ENCODE measurements around the gene SLC26A9. TPM values are rescaled to one million over a fixed set of nuclear protein-coding genes. Genes with fewer than 3 reads are reported as not detected.

Gene SLC26A9
- total RNA-seq, 2 donors from 2014 or later = 1.1 TPM; not detected in 1

DNA sequence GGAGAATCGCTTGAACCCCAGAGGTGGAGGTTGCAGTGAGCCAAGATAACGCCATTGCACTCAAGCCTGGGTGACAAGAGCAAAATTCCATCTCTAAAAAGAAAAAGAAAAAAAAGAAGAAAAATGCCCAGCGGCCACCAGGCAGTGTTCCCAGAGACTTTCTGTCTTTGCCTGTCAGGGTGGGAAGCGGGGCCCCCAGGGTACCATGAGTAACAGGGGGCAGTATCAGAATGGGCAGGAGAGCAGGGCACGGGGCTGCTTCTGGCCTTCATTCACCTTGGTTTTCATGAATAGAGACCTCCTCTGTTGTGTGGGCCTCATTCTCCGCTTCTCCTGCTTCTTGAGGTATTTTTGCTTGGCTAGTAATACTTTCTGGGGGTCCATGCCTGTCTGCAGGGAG, 20.4 kb downstream of the SLC26A9 start:
- no peak overlapping the region for H3K4me3 ChIP-seq
- TF ChIP-seq, protein P1, sequence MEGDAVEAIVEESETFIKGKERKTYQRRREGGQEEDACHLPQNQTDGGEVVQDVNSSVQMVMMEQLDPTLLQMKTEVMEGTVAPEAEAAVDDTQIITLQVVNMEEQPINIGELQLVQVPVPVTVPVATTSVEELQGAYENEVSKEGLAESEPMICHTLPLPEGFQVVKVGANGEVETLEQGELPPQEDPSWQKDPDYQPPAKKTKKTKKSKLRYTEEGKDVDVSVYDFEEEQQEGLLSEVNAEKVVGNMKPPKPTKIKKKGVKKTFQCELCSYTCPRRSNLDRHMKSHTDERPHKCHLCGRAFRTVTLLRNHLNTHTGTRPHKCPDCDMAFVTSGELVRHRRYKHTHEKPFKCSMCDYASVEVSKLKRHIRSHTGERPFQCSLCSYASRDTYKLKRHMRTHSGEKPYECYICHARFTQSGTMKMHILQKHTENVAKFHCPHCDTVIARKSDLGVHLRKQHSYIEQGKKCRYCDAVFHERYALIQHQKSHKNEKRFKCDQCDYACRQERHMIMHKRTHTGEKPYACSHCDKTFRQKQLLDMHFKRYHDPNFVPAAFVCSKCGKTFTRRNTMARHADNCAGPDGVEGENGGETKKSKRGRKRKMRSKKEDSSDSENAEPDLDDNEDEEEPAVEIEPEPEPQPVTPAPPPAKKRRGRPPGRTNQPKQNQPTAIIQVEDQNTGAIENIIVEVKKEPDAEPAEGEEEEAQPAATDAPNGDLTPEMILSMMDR (IDR thresholded peaks at IDR 0.05) = no peak
- no peaks in the 10 kb centered on the region for H3K36me3 ChIP-seq
- H3K9me3 ChIP-seq = no peaks in the 10 kb centered on the region
- peaks cover 8 to 33% of the 10 kb centered on the region in 2 donors for H3K4me1 ChIP-seq (ENCODE audit: control insufficient read depth in 1 of 2, low read depth in 2 of 2)
- H3K27me3 ChIP-seq (replicated peaks; ENCODE audit: insufficient read depth) = no peaks in the 10 kb centered on the region
- DNase-seq (ENCODE audit: low spot score) = no peak
- ATAC-seq (ENCODE audit: insufficient number of reproducible peaks, low FRiP score, low read depth) = no peak
- no peak overlapping the region for H3K27ac ChIP-seq

DNA sequence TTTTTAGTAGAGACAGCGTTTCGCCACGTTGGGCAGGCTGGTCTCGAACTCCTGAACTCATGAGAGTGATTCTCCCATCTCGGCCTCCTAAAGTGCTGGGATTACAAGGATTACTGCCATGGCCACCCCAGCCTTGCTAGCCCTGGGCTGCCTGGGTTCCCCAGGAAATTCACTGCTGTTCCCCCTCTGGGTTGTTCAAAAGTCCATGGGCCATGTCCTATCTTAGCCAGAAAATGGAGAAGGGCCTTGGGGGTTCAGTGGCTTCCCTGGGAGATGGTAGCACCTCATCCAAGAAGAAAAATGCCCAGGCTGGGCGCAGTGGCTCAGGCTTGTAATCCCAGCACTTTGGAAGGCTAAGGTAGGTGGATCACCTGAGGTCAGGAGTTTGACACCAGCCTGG, 20.9 kb downstream of the SLC26A9 start:
- TF ChIP-seq, protein P1 (IDR thresholded peaks at IDR 0.05) = no peak
- Histone ChIP-seq H3K36me3 (no peaks in the 10 kb centered on the region), H3K4me1 (ENCODE audit: control insufficient read depth in 1 of 2, low read depth in 2 of 2) (peaks cover 12 to 37% of the 10 kb centered on the region in 2 donors), H3K27me3 (replicated peaks; ENCODE audit: insufficient read depth) (no peaks in the 10 kb centered on the region), H3K9me3 (no peaks in the 10 kb centered on the region), H3K4me3 (no peak overlapping the region), H3K27ac (no peak overlapping the region)
- ATAC-seq (ENCODE audit: insufficient number of reproducible peaks, low FRiP score, low read depth) (no peak), DNase-seq (ENCODE audit: low spot score) (no peak)

DNA sequence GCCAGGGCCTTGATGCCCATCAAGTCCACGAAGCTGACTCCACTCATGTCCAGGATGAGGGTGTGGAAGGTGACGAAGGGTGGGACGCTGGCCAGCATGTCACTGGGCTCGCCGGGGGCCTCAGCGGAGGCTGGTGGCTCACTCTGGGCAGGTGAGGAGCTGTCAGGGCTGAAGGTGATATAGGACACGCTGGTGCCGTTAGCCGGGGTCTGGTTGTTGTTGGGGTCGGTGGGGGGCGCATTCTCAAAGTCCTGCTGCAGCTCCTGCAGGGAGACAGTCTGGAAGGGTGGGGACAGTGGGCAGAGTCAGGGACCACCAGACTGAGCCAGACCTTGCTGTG, 21.7 kb downstream of the SLC26A9 start:
- TF ChIP-seq, protein P1 (IDR thresholded peaks at IDR 0.05) = no peak
- H3K4me3 ChIP-seq = no peak overlapping the region
- H3K27me3 ChIP-seq (replicated peaks; ENCODE audit: insufficient read depth) = no peaks in the 10 kb centered on the region
- H3K36me3 ChIP-seq = no peaks in the 10 kb centered on the region
- H3K27ac ChIP-seq = no peak overlapping the region
- H3K4me1 ChIP-seq (ENCODE audit: control insufficient read depth in 1 of 2, low read depth in 2 of 2) = peaks cover 19 to 45% of the 10 kb centered on the region in 2 donors
- DNase-seq (ENCODE audit: low spot score) (no peak), ATAC-seq (ENCODE audit: insufficient number of reproducible peaks, low FRiP score, low read depth) (no peak)
- no peaks in the 10 kb centered on the region for H3K9me3 ChIP-seq

DNA sequence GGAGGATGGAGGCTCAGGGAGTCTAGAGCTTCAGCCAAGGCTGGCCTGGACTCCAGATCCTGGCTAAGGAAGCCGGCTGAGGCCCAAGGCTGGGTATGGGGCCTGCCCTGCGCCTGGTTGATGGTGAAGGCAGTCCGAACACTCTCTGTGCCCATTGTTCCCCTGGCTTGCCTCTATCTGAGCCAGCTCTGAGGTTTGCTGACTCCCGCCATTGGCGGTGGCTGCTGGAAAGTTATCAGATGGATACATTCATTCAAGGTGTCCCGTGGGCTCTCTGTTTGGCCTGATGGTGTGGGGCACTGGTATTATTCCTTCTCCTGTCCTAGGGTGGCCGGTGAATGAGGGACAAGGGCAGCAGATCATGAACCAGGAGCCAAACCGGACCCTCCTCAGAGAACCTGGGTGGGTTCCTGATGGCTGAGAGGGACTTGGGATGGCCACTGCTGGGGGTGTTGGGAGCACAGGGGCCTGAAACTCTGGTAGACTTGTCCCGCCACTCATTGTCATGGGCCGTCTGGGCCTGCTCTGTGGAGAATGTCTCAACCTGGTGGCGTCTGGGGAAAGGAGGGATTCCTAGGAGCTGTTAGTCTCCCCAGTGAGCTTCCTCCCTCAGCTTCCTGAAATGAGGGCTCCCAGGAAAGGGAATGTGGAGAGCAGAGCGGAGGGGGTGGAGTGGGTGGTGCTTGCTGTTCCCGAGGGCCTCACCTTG, 22.2 kb downstream of the SLC26A9 start:
- H3K4me3 ChIP-seq = no peak overlapping the region
- H3K27ac ChIP-seq = peak overlapping the region; percentile 69 to 71
- DNase-seq (ENCODE audit: low spot score) = no peak
- no peak for ATAC-seq (ENCODE audit: insufficient number of reproducible peaks, low FRiP score, low read depth)
- peaks cover 25 to 50% of the 10 kb centered on the region in 2 donors for H3K4me1 ChIP-seq (ENCODE audit: control insufficient read depth in 1 of 2, low read depth in 2 of 2)
- H3K27me3 ChIP-seq (replicated peaks; ENCODE audit: insufficient read depth) = no peaks in the 10 kb centered on the region
- TF ChIP-seq, protein P1 (IDR thresholded peaks at IDR 0.05) = no peak
- H3K9me3 ChIP-seq = no peaks in the 10 kb centered on the region
- H3K36me3 ChIP-seq = no peaks in the 10 kb centered on the region

DNA sequence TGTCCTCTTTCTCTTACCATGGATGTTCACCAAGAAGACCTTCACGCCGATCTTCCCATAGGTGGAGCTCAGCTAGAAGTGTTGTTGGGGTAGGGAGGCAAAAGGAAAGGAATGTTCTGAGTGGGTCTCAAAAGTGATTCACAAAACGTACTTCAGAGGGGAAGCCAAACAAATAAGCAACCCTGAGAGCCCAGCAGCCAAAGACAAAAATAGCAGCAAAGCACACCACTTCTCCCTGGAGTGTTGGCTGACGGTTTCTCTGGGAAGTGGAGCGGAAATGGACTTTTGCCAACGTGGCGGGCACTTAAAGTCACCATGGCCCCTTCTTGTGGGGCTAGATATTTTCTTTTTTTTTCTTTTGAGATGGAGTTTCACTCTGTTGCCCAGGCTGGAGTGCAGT, 23.1 kb downstream of the SLC26A9 start:
- Histone ChIP-seq H3K9me3 (no peaks in the 10 kb centered on the region), H3K36me3 (no peaks in the 10 kb centered on the region), H3K27ac (peak overlapping the region; percentile 69 to 71), H3K27me3 (replicated peaks; ENCODE audit: insufficient read depth) (no peaks in the 10 kb centered on the region), H3K4me3 (peak overlapping the region; percentile 30), H3K4me1 (ENCODE audit: control insufficient read depth in 1 of 2, low read depth in 2 of 2) (peaks cover 30 to 59% of the 10 kb centered on the region in 2 donors)
- TF ChIP-seq, protein P1 (IDR thresholded peaks at IDR 0.05) = peak; percentile 7
- ATAC-seq (ENCODE audit: insufficient number of reproducible peaks, low FRiP score, low read depth) (peak; percentile 52), DNase-seq (ENCODE audit: low spot score) (peak; percentile 51)

Measured in thoracic aorta (tissue), 2 donors.